Testis (tissue), 2 donors: ENCODE data around the gene APOH.

Source experiments
- POLR2A ChIP-seq: fragments of 450-650 bp; IDR thresholded peaks from one replicate; pipeline ENCODE4 v1.6.1; 2017; ENCODE audit warnings: antibody characterized with exemption, mild to moderate bottlenecking, moderate library complexity
- TF ChIP-seq, protein P1 (sequence below), 3 experiments: fragments of 450-650 bp in 2 of 3; fragments of 200-600 bp in 1 of 3; sonication (generic) in 1 of 3; IDR thresholded peaks; one replicate each; pipeline ENCODE4 v1.5.1; 2016 to 2019; ENCODE audit warnings: antibody characterized with exemption in 3 of 3, mild to moderate bottlenecking in 2 of 3, moderate library complexity in 1 of 3

DNA sequence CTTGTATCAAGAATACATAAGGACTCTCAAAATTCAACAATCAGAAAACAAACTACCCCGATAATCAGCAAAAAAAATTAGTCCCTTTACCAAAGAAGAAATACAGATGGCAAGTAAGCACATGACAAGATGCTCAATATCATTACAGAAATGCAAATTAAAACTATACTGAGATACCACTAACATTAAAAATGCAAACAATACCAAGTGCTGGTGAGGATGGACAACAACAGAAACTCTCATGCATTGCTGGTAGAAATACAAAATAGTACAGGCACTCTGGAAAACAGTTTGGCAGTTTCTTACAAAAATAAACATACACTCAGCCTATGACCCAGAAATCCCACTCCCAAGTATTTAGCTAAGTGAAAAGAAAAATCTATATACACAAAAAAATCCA lies 44.8 kb downstream of the APOH start:
- TF ChIP-seq, protein P1, sequence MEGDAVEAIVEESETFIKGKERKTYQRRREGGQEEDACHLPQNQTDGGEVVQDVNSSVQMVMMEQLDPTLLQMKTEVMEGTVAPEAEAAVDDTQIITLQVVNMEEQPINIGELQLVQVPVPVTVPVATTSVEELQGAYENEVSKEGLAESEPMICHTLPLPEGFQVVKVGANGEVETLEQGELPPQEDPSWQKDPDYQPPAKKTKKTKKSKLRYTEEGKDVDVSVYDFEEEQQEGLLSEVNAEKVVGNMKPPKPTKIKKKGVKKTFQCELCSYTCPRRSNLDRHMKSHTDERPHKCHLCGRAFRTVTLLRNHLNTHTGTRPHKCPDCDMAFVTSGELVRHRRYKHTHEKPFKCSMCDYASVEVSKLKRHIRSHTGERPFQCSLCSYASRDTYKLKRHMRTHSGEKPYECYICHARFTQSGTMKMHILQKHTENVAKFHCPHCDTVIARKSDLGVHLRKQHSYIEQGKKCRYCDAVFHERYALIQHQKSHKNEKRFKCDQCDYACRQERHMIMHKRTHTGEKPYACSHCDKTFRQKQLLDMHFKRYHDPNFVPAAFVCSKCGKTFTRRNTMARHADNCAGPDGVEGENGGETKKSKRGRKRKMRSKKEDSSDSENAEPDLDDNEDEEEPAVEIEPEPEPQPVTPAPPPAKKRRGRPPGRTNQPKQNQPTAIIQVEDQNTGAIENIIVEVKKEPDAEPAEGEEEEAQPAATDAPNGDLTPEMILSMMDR (IDR thresholded peaks at IDR 0.05): no peak
- TF ChIP-seq POLR2A: no peak
